Measurements from ENCODE around the gene CLIC1. TPM values are rescaled to one million over a fixed set of nuclear protein-coding genes. Genes with fewer than 3 reads are reported as not detected.

The CLIC1 gene
- total RNA-seq, 1 donor = 576 TPM

- no peak for TF ChIP-seq CTCF (IDR thresholded peaks at IDR 0.05; ENCODE audit: insufficient read depth, low read length)
- no peak overlapping the region for H3K4me3 ChIP-seq (ENCODE audit: low read depth, low read length)
Observed at GRCh38 chr6:31692353-31692752, 44.0 kb downstream of the CLIC1 start.

GRCh38 chr6:31691564-31692108, 44.7 kb downstream of the CLIC1 start:
- TF ChIP-seq CTCF (IDR thresholded peaks at IDR 0.05; ENCODE audit: insufficient read depth, low read length) = no peak
- H3K4me3 ChIP-seq (ENCODE audit: low read depth, low read length) = no peak overlapping the region
- DNase-seq (ENCODE audit: low read depth) = no peak

More at GRCh38 chr6:31692353-31692752, 44.0 kb downstream of the CLIC1 start:
- DNase-seq (ENCODE audit: low read depth) = no peak

GRCh38 chr6:31691078-31691463, 45.3 kb downstream of the CLIC1 start:
- no peak for TF ChIP-seq CTCF (IDR thresholded peaks at IDR 0.05; ENCODE audit: insufficient read depth, low read length)
- no peak for DNase-seq (ENCODE audit: low read depth)
- no peak overlapping the region for H3K4me3 ChIP-seq (ENCODE audit: low read depth, low read length)

- TF ChIP-seq CTCF (IDR thresholded peaks at IDR 0.05; ENCODE audit: insufficient read depth, low read length) = no peak
- no peak for DNase-seq (ENCODE audit: low read depth)
Observed at GRCh38 chr6:31690231-31691077, 45.9 kb downstream of the CLIC1 start.

GRCh38 chr6:31689249-31690110, 46.9 kb downstream of the CLIC1 start:
- H3K4me3 ChIP-seq (ENCODE audit: low read depth, low read length) = no peak overlapping the region
- TF ChIP-seq CTCF (IDR thresholded peaks at IDR 0.05; ENCODE audit: insufficient read depth, low read length) = peak; percentile 57
- DNase-seq (ENCODE audit: low read depth) = no peak

More at GRCh38 chr6:31690231-31691077, 45.9 kb downstream of the CLIC1 start:
- no peak overlapping the region for H3K4me3 ChIP-seq (ENCODE audit: low read depth, low read length)

GRCh38 chr6:31687860-31688693, 48.3 kb downstream of the CLIC1 start:
- no peak for DNase-seq (ENCODE audit: low read depth)
- no peak for TF ChIP-seq CTCF (IDR thresholded peaks at IDR 0.05; ENCODE audit: insufficient read depth, low read length)
- no peak overlapping the region for H3K4me3 ChIP-seq (ENCODE audit: low read depth, low read length)
